HG03558 (cell line): ENCODE measurements around the gene MRM3.
"Not testable (repeated sequence)": the region's sequence is repeated elsewhere in the genome, so short reads cannot be mapped to it uniquely, and the experiment has no call there.

Experiments
- ATAC-seq: cut with Tn5 transposase; IDR thresholded peaks from one replicate; pipeline ENCODE4 v1.9.1; 2021; ENCODE audit warnings: moderate number of reproducible peaks; ENCODE audit not compliant: unreplicated experiment; ENCODE audit errors: extremely low read depth

MRM3 gene

GRCh38 chr17:781805-782731 lies at the start of gene MRM3, which contains the start of gene GLOD4:
Gene MRM3, plus strand, starts transcription at chr17:782353. Its CDS starts 26 bp downstream, at chr17:782379.
Gene GLOD4, minus strand, starts transcription at chr17:782280. Its CDS starts 25 bp downstream, at chr17:782255.
- peak; percentile 58 for ATAC-seq

DNA sequence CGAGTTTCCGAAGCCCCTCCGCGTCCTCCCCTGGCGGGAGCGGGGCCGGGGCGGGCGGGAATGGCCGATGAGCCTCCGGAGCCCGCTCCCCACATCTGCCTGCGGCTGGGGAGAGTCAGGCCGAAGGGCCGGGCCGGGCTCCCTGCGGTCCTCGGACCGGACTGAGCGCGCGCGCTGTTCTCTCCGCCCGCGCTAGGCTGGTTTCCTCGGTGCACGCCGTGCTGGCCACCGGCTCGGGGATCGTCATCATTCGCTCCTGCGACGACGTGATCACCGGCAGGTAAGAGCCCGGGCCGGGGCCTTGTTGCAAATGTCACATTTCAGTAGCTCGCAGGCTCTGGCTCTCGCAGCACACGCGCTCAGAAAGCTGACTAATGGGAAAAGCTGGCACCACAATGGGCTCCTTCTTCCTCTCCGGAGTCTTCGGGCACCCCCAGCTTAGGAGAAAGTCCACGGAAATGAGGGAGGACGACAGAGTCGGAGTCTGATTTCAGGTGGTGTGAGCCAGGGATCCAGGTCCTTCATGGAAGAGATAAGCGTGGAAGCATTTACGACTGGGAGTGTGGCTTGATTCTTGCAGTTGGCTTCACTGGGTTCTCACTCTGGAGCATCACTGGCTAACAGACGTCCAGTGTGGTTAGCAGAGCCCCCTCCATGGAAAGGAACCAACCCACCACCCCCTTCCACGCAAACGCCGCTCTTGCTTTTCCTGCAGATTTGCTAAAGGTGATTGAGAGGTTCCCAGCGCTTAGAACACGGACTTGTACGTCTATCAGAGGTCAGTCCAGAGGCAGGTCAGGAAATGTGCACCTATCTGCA lies 49.0 kb upstream of the MRM3 start:
- no peak for ATAC-seq

- no peak for ATAC-seq
Observed at GRCh38 chr17:733743-734142, 48.4 kb upstream of the MRM3 start.

GRCh38 chr17:737561-738113 lies 44.5 kb upstream of the MRM3 start:
- no peak for ATAC-seq

DNA sequence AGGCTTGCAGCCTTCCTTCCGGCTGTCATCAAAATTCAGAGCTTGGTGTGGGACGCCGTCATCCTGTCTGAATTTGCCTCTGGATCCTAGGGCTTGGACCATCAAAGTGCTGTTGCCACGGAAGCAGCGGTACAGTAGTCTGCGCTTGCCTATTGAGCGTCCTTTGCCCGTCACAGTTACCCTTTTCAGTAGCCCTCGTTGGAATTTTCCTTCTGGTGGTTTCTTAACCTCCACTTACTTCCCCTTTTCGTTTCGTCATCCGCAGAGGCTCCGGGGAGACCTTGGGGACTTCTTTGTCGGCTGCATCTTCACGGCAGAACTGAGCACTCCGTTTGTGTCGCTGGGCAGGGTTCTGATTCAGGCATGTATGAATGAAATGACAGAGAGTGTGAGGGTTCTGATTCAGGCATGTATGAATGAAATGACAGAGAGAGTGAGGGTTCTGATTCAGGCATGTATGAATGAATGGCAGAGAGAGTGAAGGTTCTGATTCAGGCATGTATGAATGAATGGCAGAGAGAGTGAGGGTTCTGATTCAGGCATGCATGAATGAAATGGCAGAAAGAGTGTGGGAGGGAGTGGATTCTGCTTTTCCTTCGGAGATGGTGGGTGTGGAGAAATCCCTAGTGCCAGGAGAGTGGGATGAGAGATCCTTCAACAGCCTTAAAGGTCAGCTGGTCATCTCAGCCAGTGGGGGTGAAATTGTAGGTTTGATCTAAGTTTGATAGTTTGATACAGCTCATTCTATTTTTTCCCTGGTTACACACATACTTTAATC lies 41.7 kb upstream of the MRM3 start:
- ATAC-seq: no peak

DNA sequence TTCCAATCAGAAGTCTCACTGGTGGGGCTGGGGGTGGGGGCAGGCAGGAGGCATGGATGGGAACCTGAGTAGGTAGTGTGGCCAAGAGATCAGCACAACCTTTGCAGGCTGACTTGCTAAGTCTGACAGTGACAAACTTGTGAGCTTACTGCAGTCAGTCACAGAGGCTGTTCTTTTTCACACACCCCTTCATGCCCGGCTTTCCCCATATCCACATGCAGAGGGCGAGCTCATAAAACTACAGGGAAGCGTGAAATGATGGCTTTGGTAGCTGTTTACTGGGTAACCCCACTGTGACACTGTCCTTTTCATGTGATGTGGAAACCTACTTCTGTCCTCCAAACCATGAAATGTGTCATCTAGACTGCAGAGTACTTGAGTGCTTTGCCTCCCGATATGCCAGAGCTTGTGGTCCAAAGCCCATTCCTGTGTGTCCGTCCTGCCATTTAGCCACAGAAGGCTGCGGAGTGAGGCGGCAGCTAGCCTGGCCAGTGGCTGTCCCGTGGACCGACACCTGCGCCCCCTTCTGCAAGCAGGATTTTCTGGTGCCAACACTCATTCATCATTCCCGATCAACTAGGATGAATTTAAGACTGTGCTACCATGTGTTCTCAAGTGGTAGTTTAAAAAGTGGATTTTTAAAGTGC lies 39.9 kb upstream of the MRM3 start:
- ATAC-seq: no peak

DNA sequence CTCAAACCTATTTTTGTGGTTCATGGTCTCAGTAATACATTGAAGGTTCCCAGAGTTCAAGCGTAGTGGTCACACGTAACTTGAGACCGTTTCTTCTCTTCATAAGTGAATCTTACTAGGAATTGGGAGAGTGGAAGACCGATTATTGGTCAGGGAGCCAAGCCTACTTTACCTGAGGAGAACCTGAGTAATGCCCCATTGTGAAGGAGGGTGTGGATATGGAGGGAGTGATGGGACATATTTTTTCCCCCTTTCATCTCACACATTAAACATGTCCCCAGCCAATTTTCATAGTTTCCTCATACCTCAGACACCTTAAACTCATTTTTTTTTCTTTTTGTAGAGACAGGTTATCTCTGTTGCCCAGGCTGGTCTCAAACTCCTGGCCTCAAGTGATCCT lies 39.0 kb upstream of the MRM3 start:
- no peak for ATAC-seq

DNA sequence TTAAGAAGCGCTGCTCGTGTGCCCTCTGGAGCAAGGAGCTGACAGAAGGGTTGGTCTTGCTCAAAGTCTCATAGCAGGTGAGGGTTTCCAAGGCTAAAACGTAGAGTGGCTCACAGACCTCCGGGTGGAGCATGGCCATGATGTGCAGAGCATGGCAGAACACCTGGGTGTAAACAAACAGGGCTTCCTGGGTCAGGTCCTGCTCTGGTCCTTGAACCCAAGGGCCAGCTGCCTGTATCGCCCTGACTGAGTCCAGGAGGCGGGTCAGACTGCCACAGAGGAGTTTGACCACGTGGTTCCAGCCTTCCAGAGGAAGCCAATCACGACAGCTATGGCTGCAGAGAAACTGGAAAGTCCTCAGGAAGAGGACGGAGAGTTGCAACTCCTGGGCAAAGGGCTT lies 37.2 kb upstream of the MRM3 start:
- no peak for ATAC-seq

DNA sequence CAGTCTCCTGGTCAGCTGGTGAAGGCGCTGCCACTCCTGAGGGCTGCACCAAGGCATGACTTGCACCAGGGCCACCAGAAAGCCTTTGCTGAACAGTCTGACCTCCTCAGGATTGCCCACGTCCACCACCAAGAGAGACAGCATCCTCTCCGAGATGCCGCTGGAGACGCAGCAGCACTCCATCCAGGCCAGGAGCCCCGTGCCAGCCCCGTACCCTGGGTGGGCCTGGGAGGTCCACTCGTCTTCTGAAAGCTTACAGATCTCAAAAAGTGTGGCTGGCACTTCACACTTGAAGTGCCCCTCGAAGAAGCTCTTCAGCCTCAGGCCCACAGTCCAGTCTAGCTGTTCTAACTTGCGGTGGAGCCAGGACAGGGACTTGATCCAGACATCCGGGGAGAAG lies 36.7 kb upstream of the MRM3 start:
- no peak for ATAC-seq

GRCh38 chr17:746181-746580 lies 36.0 kb upstream of the MRM3 start:
- ATAC-seq: no peak

DNA sequence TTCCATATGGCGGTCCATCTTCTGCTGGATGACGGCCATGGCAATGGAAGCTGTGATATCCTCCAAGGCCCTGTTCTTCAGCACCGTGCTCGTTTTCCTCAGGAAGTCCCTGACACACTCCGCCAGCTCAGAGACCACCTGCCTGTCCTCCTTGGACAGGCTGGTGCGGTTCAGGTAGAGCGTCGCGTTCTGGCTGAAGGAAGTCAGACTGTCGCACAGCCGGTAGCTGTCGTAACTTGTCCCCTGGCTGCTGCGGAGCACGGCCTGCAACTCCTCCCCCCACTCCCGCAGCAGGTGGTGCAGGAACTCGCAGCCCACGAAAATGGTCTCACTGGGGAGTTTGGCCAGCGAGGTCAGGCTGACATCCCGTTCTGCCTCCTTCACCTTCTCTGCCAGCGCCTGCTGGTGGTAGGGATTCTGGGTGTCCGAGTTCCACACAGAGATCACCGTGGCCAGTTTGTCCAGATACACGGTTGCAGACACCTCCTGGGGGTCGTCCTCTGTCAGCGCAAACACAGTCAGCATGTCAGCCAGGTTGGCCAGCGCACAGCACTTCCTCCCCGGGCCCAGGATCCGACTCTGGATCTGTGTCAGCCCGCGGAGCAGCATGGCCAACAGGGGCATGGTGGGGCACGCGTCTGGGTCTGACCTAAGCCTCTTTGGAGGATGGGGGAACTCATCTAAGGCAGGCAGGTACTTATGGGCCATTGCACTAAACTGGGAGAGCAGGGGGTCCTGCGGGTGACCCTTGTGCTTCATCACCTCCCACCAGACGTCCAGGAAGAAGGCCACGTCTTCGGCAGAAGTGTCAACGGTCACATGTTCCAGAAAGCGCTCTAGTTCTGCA lies 35.1 kb upstream of the MRM3 start:
- no peak for ATAC-seq

DNA sequence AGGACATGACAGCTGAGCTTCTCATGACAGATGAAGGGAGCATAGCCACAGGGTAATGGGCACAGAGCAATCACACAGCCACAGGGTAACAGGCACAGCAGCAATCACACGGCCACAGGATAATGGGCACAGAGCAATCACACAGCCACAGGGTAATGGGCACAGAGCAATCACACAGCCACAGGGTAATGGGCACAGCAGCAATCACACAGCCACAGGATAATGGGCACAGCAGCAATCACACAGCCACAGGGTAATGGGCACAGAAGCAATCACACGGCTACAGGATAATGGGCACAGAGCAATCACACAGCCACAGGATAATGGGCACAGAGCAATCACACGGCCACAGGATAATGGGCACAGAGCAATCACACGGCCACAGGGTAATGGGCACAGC lies 33.5 kb upstream of the MRM3 start:
- ATAC-seq: not testable (repeated sequence)

GRCh38 chr17:749359-749758 lies 32.8 kb upstream of the MRM3 start:
- ATAC-seq: not testable (repeated sequence)

DNA sequence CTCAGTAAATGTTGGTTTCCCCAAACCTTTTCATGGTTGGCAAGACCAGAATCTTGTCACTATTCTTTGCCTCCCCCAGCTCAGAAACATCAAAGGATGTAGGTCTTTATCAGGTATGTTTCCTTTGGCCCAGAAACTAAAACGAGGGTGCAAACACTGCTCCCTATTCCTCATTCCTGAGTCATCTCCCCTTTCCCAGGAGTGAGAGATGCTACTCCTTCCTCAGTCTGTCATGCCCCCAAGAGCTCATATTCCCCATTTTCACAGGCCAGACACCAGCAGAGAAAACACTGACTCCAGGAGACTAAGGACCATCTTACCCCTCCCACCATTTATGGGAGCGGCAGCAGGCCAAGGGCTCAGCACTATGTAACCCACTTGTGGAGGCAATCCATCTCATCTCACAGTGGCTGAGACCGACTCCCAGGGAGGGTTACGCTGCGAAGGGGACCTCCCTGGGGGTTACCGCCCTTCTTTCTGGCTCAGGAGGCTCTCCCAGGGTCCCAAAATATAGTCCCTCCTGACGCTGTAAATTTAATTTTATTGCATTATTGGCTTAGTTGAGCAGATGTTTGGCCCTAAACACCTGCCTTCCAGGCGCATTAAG lies 31.6 kb upstream of the MRM3 start:
- ATAC-seq: no peak

DNA sequence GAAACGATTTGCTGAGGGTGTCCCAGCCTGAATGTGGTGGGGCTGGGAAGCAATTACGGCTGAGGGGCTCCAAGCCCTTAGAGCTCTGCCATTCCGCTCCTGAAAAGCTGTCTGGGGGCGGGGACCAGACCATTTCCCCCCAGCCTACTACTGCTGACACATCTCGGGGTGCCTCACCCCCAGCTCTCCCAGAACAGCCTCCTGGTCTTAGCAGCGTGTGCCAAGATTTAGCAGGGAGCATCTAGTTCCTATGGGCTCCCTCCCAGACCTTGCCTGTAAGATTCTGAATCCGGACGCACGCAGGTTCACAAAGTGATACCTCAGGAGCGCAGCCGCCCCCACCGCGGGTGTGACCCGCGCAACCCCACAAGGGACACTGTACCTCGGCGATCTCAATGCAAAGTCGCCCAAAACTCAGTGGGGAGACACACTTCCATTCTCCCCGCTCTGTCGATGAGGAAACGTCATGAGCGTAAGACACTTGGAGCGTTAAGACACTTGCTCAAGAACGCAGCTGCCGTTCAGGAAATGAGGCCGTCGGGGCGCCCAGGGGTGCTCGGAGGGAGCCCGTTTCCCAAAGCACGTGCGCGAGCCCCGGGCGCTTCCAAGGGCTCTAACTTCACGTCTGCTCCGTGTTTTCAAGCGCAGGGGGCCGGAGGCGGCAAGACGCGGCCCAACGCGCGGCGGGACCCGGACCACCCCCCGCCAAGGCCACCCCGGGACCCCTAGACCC lies 30.7 kb upstream of the MRM3 start:
- peak; percentile 15 for ATAC-seq

GRCh38 chr17:752002-752619 lies 30.0 kb upstream of the MRM3 start, which contains the start of gene GEMIN4:
Gene GEMIN4, minus strand, starts transcription at chr17:752264. Its CDS starts 122 bp downstream, at chr17:752142.
- peak; percentile 67 for ATAC-seq

DNA sequence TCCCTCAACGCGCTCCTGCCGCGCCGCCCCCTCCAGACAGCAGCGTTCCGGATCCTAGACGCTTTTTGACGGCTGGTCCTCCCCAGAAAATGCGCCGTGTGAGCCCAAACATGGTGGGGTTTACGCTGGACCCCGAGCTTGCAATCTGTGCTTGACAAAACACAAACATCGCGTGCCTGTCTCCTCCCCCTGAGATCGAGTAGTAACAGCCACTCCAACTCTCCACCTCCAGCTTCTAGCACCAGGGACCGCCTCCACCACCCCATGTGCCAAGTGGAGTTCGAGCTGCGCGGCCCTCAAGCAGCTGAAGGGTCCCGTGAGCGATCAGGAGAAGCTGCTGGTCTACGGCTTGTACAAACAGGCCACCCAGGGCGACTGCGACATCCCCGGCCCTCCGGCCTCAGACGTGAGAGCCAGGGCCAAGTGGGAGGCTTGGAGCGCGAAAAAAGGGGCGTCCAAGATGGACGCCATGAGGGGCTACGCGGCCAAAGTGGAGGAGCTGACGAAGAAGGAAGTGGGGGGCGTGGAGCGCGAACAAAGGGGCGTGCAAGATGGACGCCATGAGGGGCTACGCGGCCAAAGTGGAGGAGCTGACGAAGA lies 29.4 kb upstream of the MRM3 start:
- no peak for ATAC-seq
